Suprapubic skin (tissue), 3 donors: ENCODE results near the gene ANGEL1.

Experiments
- POLR2A ChIP-seq, 2 donors: fragments of 450-650 bp; IDR thresholded peaks; one replicate each; pipeline ENCODE4 v1.6.1; 2017; ENCODE audit warnings: antibody characterized with exemption in 2 of 2, mild to moderate bottlenecking in 2 of 2, moderate library complexity in 2 of 2
- TF ChIP-seq, protein P1 (sequence below), 2 donors: fragments of 200-600 bp in 1 of 2; fragments of 450-650 bp in 1 of 2; sonication (generic) in 1 of 2; IDR thresholded peaks; one replicate each; pipeline ENCODE4 v1.5.1; 2016 to 2019; ENCODE audit warnings: antibody characterized with exemption in 2 of 2, mild to moderate bottlenecking in 1 of 2, moderate library complexity in 1 of 2

DNA sequence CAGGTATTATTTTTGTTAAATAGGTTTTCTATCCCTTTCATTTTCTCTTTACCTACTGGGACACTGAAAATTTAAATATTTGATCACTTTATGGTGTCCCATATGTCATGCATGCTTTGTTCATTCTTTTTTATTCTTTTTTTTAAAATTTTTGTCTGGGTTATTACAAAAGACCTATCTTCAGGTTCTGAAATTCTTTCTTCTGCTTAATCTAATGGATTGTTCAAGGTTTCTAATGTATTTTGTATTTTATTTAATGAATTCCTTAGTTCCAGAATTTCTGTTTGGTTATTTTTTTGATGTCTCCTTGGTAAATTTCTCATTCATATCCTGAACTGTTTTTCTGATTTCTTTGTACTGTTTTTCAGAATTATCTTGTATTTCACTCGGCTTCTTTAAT lies 71.6 kb downstream of the ANGEL1 start:
- no peak for TF ChIP-seq POLR2A (IDR thresholded peaks at IDR 0.05)
- TF ChIP-seq, protein P1, sequence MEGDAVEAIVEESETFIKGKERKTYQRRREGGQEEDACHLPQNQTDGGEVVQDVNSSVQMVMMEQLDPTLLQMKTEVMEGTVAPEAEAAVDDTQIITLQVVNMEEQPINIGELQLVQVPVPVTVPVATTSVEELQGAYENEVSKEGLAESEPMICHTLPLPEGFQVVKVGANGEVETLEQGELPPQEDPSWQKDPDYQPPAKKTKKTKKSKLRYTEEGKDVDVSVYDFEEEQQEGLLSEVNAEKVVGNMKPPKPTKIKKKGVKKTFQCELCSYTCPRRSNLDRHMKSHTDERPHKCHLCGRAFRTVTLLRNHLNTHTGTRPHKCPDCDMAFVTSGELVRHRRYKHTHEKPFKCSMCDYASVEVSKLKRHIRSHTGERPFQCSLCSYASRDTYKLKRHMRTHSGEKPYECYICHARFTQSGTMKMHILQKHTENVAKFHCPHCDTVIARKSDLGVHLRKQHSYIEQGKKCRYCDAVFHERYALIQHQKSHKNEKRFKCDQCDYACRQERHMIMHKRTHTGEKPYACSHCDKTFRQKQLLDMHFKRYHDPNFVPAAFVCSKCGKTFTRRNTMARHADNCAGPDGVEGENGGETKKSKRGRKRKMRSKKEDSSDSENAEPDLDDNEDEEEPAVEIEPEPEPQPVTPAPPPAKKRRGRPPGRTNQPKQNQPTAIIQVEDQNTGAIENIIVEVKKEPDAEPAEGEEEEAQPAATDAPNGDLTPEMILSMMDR (IDR thresholded peaks at IDR 0.05) = no peak
